ENCODE data around the gene SIGLEC8.

Gene SIGLEC8

GRCh38 chr19:51402117-51402516, 56.1 kb downstream of the SIGLEC8 start:
- no peak for DNase-seq (ENCODE audit: low read depth in 2 of 2)
